ENCODE data around the gene CREB5.

The CREB5 gene

GRCh38 chr7:28435732-28436378, 23.5 kb downstream of the CREB5 start:
- no peak for DNase-seq

- no peak for DNase-seq
Measured at GRCh38 chr7:28440055-28440601, 27.8 kb downstream of the CREB5 start.

- DNase-seq, result no peak
Measured at GRCh38 chr7:28442540-28443420, 30.5 kb downstream of the CREB5 start.

- DNase-seq, result no peak
Measured at GRCh38 chr7:28446131-28446530, 33.8 kb downstream of the CREB5 start.

- no peak for DNase-seq
Measured at GRCh38 chr7:28447071-28447470, 34.8 kb downstream of the CREB5 start.

GRCh38 chr7:28448708-28449107, 36.4 kb downstream of the CREB5 start:
- no peak for DNase-seq

GRCh38 chr7:28452681-28453080, 40.4 kb downstream of the CREB5 start:
- DNase-seq, result no peak

GRCh38 chr7:28455486-28455885, 43.2 kb downstream of the CREB5 start:
- no peak for DNase-seq

GRCh38 chr7:28456044-28456443, 43.7 kb downstream of the CREB5 start:
- no peak for DNase-seq

GRCh38 chr7:28458732-28459131, 46.4 kb downstream of the CREB5 start:
- no peak for DNase-seq

GRCh38 chr7:28459306-28459705, 47.0 kb downstream of the CREB5 start:
- DNase-seq, result no peak

GRCh38 chr7:28465697-28466096, 53.4 kb downstream of the CREB5 start:
- no peak for DNase-seq

- no peak for DNase-seq
Measured at GRCh38 chr7:28466341-28466740, 54.0 kb downstream of the CREB5 start.

- no peak for DNase-seq
Measured at GRCh38 chr7:28466885-28467284, 54.6 kb downstream of the CREB5 start.

GRCh38 chr7:28469562-28469961, 57.2 kb downstream of the CREB5 start:
- DNase-seq, result no peak

- no peak for DNase-seq
Measured at GRCh38 chr7:28470344-28470743, 58.0 kb downstream of the CREB5 start.

- DNase-seq, result no peak
Measured at GRCh38 chr7:28472332-28472731, 60.0 kb downstream of the CREB5 start.

- no peak for DNase-seq
Measured at GRCh38 chr7:28473571-28474281, 61.4 kb downstream of the CREB5 start.

- DNase-seq, result no peak
Measured at GRCh38 chr7:28474282-28474638, 61.9 kb downstream of the CREB5 start.

GRCh38 chr7:28474640-28475039, 62.3 kb downstream of the CREB5 start:
- DNase-seq, result no peak

- DNase-seq, result no peak
Measured at GRCh38 chr7:28477041-28477442, 64.7 kb downstream of the CREB5 start.

- DNase-seq, result no peak
Measured at GRCh38 chr7:28478656-28479055, 66.3 kb downstream of the CREB5 start.

- no peak for DNase-seq
Measured at GRCh38 chr7:28479507-28479947, 67.2 kb downstream of the CREB5 start.
